GM23338 (cell line): ENCODE measurements around the gene GSTM2. TPM values are rescaled to one million over a fixed set of nuclear protein-coding genes. Genes with fewer than 3 reads are reported as not detected.

ENCODE experiments used
- ATAC-seq: fragments of 200-7000 bp; cut with Tn5 transposase; 3 replicates; pipeline ENCODE4 v1.9.1; 2020
- DNase-seq: peaks from one replicate; pipeline ENCODE4 v3.0.0-alpha.2; 2015; ENCODE audit warnings: low spot score
- H2AFZ ChIP-seq: fragments of 200-600 bp; sonication (generic); 2 replicates; pipeline ENCODE4 v1.8.0; 2016; ENCODE audit warnings: antibody characterized with exemption, mild to moderate bottlenecking, moderate library complexity
- H3F3A ChIP-seq: fragments of 200-600 bp; sonication (generic); replicated peaks from 2 replicates; pipeline ENCODE4 v1.8.0; 2017; ENCODE audit warnings: antibody characterized with exemption, mixed run types, low read depth
- H3K27ac ChIP-seq: fragments of 200-600 bp; sonication (generic); 2 replicates; pipeline ENCODE4 v1.6.1; 2016; ENCODE audit warnings: low read depth
- H3K27me3 ChIP-seq: fragments of 200-600 bp; sonication (generic); 2 replicates; pipeline ENCODE4 v1.8.0; 2016; ENCODE audit warnings: mild to moderate bottlenecking, mixed run types, moderate library complexity; ENCODE audit not compliant: insufficient read depth
- H3K36me3 ChIP-seq: fragments of 200-600 bp; sonication (generic); 2 replicates; pipeline ENCODE4 v1.8.0; 2016; ENCODE audit warnings: mild to moderate bottlenecking; ENCODE audit not compliant: insufficient read depth
- H3K4me1 ChIP-seq: fragments of 200-600 bp; sonication (generic); 2 replicates; pipeline ENCODE4 v1.8.0; 2016; ENCODE audit warnings: mild to moderate bottlenecking, moderate library complexity; ENCODE audit not compliant: insufficient read depth
- H3K4me2 ChIP-seq: fragments of 200-600 bp; sonication (generic); 2 replicates; pipeline ENCODE4 v1.7.1; 2017; ENCODE audit warnings: mixed run types
- H3K4me3 ChIP-seq: fragments of 200-600 bp; sonication (generic); 2 replicates; pipeline ENCODE4 v1.6.1; 2016; ENCODE audit warnings: mixed run types
- H3K79me2 ChIP-seq: fragments of 200-600 bp; sonication (generic); replicated peaks from 2 replicates; pipeline ENCODE4 v1.8.0; 2017; ENCODE audit warnings: mild to moderate bottlenecking; ENCODE audit not compliant: insufficient read depth
- H3K9me2 ChIP-seq: fragments of 200-600 bp; sonication (generic); 2 replicates; pipeline ENCODE4 v1.8.0; 2017; ENCODE audit not compliant: insufficient read depth
- H4K20me1 ChIP-seq: fragments of 200-600 bp; sonication (generic); replicated peaks from 2 replicates; pipeline ENCODE4 v1.8.0; 2017; ENCODE audit warnings: mild to moderate bottlenecking; ENCODE audit not compliant: insufficient read depth
- H3K27ac Mint-ChIP-seq: 2 replicates; pipeline ENCODE4 v1.8.0; 2020; ENCODE audit warnings: inconsistent platforms, mild to moderate bottlenecking, moderate library complexity, mixed read lengths
- H3K27me3 Mint-ChIP-seq: 3 replicates; pipeline ENCODE4 v1.8.0; 2022; ENCODE audit warnings: low read depth, mild to moderate bottlenecking, moderate library complexity, mixed read lengths, inconsistent platforms; ENCODE audit not compliant: insufficient read depth, poor library complexity
- H3K36me3 Mint-ChIP-seq: 3 replicates; pipeline ENCODE4 v1.8.0; 2021; ENCODE audit warnings: low read depth, mild to moderate bottlenecking, inconsistent platforms, moderate library complexity, mixed read lengths
- H3K4me1 Mint-ChIP-seq: 3 replicates; pipeline ENCODE4 v1.8.0; 2020; ENCODE audit warnings: mild to moderate bottlenecking, inconsistent platforms, mixed read lengths
- H3K4me3 Mint-ChIP-seq: 3 replicates; pipeline ENCODE4 v1.8.0; 2021; ENCODE audit warnings: moderate library complexity, mild to moderate bottlenecking, inconsistent platforms, mixed read lengths
- H3K9me3 Mint-ChIP-seq: 3 replicates; pipeline ENCODE4 v1.8.0; 2020; ENCODE audit warnings: moderate library complexity, mild to moderate bottlenecking, inconsistent platforms, mixed read lengths
- JUNB ChIP-seq: IDR thresholded peaks from one replicate; pipeline ENCODE4 v1.6.1; 2016; ENCODE audit warnings: antibody characterized with exemption; ENCODE audit not compliant: unreplicated experiment
- NANOG ChIP-seq: IDR thresholded peaks from 2 replicates; pipeline ENCODE4 v1.6.1; 2016; ENCODE audit warnings: antibody characterized with exemption, borderline replicate concordance
- ZNF331 ChIP-seq: fragments of 250-450 bp; sonication (Bioruptor Pico); IDR thresholded peaks from 2 replicates; pipeline ENCODE4 v1.5.0; 2020; ENCODE audit warnings: low read depth, mild to moderate bottlenecking, moderate library complexity
- polyA plus RNA-seq: library from polyadenylated mRNA; unstranded; fragments of >200 nt; fragmentation: Nextera tagmentation; extraction: Ambion mirVana; gene quantifications from 2 replicates; pipeline ENCODE4 v1.2.1, GENCODE V29; 2016
- total RNA-seq: library from RNA; depleted of rRNA; stranded (reverse); fragments of >200 nt; shearing (Covaris generic); gene quantifications from 2 replicates; pipeline ENCODE4 v1.2.3, GENCODE V29; 2014
- TF ChIP-seq, protein P1 (sequence below): IDR thresholded peaks from 2 replicates; pipeline ENCODE4 v1.6.1; 2016; ENCODE audit warnings: antibody characterized with exemption
- TF ChIP-seq, protein P2 (sequence below), 2 experiments: fragments of 200-600 bp in 1 of 2; sonication (generic) in 1 of 2; conservative IDR thresholded peaks; 2 replicates each; pipeline versions ENCODE4 v1.5.1 to v1.6.1; 2016 to 2017; ENCODE audit warnings: antibody characterized with exemption in 2 of 2, low read depth in 2 of 2, mild to moderate bottlenecking in 2 of 2, moderate library complexity in 1 of 2
- TF ChIP-seq, protein P3 (sequence below): fragments of 250-450 bp; sonication (Bioruptor Pico); IDR thresholded peaks from 2 replicates; pipeline ENCODE4 v1.5.0; 2020; ENCODE audit warnings: mild to moderate bottlenecking, moderate library complexity

Gene GSTM2
- total and polyA plus RNA-seq, 2 experiments from 2014 or later, result 8.9 to 16.0 TPM

GRCh38 chr1:109716121-109716520, 48.3 kb downstream of the GSTM2 start:
- TF ChIP-seq NANOG (no peak), JUNB (no peak), ZNF331 (CRISPR knock-in tag) (no peak)
- TF ChIP-seq, protein P1, sequence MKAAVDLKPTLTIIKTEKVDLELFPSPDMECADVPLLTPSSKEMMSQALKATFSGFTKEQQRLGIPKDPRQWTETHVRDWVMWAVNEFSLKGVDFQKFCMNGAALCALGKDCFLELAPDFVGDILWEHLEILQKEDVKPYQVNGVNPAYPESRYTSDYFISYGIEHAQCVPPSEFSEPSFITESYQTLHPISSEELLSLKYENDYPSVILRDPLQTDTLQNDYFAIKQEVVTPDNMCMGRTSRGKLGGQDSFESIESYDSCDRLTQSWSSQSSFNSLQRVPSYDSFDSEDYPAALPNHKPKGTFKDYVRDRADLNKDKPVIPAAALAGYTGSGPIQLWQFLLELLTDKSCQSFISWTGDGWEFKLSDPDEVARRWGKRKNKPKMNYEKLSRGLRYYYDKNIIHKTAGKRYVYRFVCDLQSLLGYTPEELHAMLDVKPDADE, result no peak
- TF ChIP-seq, protein P2, sequence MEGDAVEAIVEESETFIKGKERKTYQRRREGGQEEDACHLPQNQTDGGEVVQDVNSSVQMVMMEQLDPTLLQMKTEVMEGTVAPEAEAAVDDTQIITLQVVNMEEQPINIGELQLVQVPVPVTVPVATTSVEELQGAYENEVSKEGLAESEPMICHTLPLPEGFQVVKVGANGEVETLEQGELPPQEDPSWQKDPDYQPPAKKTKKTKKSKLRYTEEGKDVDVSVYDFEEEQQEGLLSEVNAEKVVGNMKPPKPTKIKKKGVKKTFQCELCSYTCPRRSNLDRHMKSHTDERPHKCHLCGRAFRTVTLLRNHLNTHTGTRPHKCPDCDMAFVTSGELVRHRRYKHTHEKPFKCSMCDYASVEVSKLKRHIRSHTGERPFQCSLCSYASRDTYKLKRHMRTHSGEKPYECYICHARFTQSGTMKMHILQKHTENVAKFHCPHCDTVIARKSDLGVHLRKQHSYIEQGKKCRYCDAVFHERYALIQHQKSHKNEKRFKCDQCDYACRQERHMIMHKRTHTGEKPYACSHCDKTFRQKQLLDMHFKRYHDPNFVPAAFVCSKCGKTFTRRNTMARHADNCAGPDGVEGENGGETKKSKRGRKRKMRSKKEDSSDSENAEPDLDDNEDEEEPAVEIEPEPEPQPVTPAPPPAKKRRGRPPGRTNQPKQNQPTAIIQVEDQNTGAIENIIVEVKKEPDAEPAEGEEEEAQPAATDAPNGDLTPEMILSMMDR (conservative IDR thresholded peaks at IDR 0.05; ENCODE audit: low read depth in 2 of 2), result no peak
- TF ChIP-seq, protein P3, sequence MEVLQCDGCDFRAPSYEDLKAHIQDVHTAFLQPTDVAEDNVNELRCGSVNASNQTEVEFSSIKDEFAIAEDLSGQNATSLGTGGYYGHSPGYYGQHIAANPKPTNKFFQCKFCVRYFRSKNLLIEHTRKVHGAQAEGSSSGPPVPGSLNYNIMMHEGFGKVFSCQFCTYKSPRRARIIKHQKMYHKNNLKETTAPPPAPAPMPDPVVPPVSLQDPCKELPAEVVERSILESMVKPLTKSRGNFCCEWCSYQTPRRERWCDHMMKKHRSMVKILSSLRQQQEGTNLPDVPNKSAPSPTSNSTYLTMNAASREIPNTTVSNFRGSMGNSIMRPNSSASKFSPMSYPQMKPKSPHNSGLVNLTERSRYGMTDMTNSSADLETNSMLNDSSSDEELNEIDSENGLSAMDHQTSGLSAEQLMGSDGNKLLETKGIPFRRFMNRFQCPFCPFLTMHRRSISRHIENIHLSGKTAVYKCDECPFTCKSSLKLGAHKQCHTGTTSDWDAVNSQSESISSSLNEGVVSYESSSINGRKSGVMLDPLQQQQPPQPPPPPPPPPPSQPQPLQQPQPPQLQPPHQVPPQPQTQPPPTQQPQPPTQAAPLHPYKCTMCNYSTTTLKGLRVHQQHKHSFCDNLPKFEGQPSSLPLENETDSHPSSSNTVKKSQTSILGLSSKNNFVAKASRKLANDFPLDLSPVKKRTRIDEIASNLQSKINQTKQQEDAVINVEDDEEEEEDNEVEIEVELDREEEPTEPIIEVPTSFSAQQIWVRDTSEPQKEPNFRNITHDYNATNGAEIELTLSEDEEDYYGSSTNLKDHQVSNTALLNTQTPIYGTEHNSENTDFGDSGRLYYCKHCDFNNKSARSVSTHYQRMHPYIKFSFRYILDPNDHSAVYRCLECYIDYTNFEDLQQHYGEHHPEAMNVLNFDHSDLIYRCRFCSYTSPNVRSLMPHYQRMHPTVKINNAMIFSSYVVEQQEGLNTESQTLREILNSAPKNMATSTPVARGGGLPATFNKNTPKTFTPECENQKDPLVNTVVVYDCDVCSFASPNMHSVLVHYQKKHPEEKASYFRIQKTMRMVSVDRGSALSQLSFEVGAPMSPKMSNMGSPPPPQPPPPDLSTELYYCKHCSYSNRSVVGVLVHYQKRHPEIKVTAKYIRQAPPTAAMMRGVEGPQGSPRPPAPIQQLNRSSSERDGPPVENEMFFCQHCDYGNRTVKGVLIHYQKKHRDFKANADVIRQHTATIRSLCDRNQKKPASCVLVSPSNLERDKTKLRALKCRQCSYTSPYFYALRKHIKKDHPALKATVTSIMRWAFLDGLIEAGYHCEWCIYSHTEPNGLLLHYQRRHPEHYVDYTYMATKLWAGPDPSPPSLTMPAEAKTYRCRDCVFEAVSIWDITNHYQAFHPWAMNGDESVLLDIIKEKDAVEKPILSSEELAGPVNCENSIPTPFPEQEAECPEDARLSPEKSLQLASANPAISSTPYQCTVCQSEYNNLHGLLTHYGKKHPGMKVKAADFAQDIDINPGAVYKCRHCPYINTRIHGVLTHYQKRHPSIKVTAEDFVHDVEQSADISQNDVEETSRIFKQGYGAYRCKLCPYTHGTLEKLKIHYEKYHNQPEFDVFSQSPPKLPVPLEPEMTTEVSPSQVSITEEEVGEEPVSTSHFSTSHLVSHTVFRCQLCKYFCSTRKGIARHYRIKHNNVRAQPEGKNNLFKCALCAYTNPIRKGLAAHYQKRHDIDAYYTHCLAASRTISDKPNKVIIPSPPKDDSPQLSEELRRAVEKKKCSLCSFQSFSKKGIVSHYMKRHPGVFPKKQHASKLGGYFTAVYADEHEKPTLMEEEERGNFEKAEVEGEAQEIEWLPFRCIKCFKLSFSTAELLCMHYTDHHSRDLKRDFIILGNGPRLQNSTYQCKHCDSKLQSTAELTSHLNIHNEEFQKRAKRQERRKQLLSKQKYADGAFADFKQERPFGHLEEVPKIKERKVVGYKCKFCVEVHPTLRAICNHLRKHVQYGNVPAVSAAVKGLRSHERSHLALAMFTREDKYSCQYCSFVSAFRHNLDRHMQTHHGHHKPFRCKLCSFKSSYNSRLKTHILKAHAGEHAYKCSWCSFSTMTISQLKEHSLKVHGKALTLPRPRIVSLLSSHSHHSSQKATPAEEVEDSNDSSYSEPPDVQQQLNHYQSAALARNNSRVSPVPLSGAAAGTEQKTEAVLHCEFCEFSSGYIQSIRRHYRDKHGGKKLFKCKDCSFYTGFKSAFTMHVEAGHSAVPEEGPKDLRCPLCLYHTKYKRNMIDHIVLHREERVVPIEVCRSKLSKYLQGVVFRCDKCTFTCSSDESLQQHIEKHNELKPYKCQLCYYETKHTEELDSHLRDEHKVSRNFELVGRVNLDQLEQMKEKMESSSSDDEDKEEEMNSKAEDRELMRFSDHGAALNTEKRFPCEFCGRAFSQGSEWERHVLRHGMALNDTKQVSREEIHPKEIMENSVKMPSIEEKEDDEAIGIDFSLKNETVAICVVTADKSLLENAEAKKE (CRISPR knock-in tag), result no peak
- Mint-ChIP-seq H3K9me3 (no peaks in the 10 kb centered on the region; the same call in 2 of the 3 replicates), H3K27me3 (peaks cover 3% of the 10 kb centered on the region), H3K27ac (no peak overlapping the region), H3K4me1 (no peaks in the 10 kb centered on the region; the same call in 2 of the 3 replicates), H3K36me3 (no peaks in the 10 kb centered on the region), H3K4me3 (no peak overlapping the region)
- ATAC-seq, result no peak
- no peak overlapping the region for H3K27ac ChIP-seq
- no peaks in the 10 kb centered on the region for H4K20me1 ChIP-seq
- no peaks in the 10 kb centered on the region for H3K36me3 ChIP-seq
- no peak for DNase-seq
- H3K4me2 ChIP-seq, result no peak overlapping the region
- H3K4me1 ChIP-seq, result no peaks in the 10 kb centered on the region
- no peaks in the 10 kb centered on the region for H3K9me2 ChIP-seq
- H3F3A ChIP-seq, result no peaks in the 10 kb centered on the region
- no peak overlapping the region for H2AFZ ChIP-seq
- no peaks in the 10 kb centered on the region for H3K27me3 ChIP-seq
- no peaks in the 10 kb centered on the region for H3K79me2 ChIP-seq
- H3K4me3 ChIP-seq, result no peak overlapping the region
